HG03354 (cell line): ENCODE measurements around the gene HSPBP1.
"Not testable (repeated sequence)": the region's sequence is repeated elsewhere in the genome, so short reads cannot be mapped to it uniquely, and the experiment has no call there.

Experiments used
- ATAC-seq: cut with Tn5 transposase; IDR thresholded peaks from one replicate; pipeline ENCODE4 v1.9.1; 2021; ENCODE audit warnings: mild to moderate bottlenecking; ENCODE audit not compliant: unreplicated experiment, poor library complexity, severe bottlenecking

HSPBP1 gene, protein sequence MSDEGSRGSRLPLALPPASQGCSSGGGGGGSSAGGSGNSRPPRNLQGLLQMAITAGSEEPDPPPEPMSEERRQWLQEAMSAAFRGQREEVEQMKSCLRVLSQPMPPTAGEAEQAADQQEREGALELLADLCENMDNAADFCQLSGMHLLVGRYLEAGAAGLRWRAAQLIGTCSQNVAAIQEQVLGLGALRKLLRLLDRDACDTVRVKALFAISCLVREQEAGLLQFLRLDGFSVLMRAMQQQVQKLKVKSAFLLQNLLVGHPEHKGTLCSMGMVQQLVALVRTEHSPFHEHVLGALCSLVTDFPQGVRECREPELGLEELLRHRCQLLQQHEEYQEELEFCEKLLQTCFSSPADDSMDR

DNA sequence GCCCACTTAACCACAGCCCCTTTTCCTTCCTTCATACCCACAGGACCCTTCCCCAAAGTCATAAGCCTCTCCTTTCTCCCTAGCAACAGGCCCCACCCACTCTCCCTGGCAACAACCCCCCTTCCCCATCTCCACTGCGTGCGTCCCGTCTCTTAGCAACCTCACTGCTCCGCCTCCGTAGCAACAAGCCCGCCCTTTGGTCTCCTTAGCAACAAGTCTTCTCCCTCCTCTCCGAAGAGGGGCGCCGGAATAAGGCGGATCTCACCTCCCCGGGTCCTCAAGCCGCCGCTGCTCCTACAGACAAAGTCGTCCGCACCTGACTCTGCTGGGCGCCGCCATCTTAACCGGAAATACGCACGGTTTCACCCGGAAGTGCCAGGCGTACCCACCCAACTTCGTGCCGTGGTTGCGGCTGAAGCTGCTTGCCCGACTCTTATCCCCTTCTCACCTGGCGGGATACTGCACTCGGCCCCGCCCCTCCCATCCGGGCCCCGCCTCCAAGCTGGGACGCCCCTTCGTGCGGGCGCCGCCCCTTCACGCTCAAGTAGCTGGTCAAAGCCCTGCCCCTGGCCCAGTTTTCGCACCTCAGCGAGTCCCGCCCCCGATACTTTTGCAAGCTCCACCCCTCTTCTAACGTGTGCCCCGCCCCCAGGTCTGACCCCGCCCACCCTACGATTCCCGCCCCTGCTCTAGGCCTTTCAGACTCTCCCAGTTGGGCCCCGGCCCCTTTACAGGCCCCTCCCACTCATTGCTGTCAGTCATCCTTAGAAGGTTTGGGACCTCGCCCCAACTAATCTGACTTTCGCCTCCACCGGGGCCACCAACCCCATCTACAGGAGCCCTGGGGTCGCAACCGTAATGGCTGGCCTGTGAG, at the start of gene HSPBP1:
Gene HSPBP1, minus strand, starts transcription at position 341 of the 874 bp plus-strand sequence. CDS start 502 bp downstream, outside the sequence.
- ATAC-seq: peak; percentile 76

DNA sequence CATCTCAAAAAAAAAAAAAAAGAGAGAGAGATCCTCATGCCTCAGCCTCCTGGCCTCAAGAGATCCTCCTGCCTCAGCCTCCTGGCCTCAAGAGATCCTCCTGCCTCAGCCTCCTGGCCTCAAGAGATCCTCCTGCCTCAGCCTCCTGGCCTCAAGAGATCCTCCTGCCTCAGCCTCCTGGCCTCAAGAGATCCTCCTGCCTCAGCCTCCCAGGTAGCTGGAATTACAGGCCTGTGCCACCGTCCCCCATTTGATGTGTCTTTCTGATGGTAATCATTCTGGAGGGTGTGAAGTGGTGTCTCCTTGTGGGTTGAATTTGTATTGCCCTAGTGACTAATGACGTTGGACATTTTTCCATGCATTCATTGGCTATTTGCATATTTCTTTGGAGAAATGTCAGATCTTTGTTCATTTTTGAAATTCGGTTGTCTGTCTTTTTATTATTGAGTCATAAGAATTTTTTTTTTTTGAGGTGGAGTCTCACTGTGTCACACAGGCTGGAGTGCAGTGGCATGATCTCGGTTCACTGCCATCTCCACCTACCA, 48.9 kb upstream of the HSPBP1 start:
- not testable (repeated sequence) for ATAC-seq

DNA sequence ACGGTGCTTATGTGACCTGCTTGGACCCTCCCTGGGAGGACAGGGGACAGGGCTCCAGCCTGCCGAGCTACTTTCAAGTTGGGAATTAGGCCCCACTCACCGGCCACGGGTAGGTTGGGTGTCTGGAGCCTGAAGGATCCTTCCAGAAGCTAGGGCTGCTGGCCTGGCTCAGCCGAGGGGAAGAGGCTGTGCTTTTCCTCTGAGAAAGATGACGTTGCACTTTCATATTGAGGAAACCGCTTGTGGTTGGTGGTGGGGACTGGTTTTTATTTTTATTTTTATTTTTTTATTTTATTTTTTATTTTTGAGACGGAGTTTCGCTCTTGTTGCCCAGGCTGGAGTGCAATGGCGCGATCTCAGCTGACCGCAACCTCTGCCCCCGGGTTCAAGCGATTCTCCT, 45.3 kb upstream of the HSPBP1 start, which contains the start of gene TMEM150B:
Gene TMEM150B, minus strand, starts transcription at position 170 of the 400 bp plus-strand sequence. CDS start 4,305 bp downstream, outside the sequence.
- no peak for ATAC-seq

DNA sequence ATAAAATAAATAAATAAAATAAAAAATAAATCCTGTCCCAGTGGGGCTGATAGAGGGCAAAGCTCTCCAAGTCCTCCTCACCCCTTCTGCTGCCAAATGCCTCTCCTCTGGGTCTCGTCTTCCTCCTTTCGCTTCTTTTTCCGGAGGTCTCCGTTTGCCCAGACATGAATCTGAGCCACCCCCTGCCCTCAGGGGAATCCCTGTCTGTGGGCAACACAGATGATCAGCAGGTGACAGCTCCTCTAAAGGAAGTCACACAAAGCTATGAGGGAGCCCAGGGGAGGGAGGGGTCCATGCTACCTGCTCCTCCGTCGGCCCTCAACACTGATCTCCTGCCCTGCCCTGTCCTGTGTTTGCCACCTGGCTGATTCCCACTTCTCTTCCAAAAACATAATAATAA, 44.8 kb upstream of the HSPBP1 start:
- ATAC-seq: no peak

DNA sequence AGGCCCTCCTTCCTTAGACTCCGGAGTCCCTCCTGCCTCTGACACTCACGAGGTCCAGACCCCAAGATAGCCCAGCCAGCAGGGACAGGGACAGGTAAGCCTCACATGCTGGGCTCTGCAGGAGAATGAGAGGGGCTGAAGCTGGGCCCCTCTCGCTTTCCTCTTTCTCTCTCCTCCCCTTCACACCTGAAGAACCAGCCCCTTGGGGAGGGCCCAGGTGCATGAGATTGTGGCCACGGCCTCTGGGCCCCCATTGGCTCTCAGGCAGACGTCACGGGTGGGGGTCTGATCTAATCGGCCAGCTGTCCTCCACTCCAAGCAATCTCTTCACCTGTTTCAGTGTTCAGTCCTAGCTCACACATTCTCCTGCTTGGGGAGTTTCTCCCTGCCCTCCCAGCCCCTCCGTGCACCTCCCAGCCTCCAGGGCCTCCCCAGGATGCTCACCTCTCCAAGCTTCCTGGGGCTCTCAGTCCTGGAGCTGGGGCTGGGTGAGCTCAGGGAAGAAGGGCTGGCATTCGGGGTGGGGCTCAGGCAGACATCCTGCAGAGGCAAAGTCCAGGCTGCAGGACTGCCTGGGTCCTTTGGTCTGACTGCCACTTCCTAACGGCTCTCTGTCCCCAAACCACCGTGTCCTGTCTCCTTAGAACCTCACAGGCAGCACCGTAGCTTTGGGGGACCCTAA, 42.4 kb upstream of the HSPBP1 start:
- ATAC-seq: no peak

DNA sequence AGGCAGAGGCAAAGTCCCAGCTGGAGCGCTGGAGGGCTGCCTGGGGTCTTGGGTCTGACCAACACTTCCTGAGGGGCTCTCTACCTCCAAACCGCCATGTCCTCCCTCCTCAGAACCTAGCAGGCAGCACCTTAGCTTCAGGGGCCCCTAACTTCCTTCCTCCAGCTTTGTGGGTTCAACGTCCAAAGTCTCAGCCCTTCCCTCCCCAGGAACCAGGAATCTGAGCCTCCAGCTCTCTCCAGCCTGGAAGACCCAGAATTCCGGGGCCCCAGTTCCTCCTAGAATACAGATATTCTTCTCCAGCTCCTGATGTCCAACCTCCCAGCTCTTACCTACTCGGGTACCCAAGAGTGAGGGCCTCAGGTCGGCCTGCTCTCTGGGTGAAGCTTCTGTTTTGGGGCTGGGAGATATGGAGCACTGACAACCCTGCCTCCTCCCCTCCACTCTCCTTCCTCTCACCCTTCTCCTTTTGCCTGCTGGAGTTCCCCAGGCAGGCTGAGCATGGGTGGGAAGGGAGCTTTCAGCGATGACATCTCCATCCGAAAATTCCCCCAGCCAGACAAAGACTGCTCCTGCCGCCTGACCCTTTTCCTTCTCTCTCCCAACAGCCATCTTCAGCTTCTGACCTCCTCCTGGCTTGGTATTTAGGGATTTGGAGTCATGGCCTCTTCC, 41.7 kb upstream of the HSPBP1 start:
- ATAC-seq: no peak

DNA sequence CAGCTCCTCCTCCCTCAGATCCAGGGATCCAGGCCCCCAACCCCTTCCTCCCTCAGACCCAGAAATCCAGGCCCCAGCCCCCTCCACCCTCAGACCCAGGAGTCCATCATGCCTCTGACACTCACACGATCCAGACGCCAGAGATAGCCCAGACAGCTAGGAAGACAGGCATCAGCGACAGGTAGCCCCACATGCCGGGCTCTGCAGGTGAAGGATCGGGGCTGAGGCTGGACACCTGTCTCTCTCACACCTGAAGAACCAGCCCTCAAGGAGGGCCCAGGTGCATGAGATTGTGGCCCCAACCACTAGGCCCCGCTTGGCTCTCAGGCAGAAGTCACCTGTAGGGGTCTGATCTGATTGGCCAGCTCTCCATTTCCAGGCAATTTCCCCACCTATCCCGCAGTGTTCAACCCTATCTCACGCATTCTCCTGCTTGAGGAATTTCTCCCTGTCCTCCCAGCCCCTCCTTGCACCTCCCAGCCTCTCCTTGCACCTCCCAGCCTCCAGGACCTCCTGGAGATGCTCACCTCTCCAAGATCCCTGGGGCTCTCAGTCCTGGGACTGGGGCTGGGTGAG, 41.0 kb upstream of the HSPBP1 start:
- no peak for ATAC-seq

DNA sequence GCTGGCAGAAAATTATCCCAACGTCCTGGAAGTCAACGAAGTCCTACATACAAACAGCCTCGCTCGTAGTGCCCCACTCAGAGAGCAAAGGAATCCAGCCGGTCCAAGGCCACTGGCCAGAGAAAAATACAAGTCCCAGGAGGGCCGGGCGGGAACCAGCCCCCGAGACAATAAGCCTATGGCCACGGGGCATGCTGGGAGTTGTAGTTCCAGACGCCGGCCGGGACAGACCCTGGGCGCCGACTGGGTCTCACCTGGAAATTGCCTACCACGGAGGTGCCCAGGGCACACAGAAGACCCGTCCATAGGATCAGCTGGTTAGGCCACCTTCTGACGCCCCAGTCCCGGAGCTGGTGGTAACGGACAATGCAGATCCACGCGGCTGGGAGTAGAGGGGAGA, 39.9 kb upstream of the HSPBP1 start:
- no peak for ATAC-seq

DNA sequence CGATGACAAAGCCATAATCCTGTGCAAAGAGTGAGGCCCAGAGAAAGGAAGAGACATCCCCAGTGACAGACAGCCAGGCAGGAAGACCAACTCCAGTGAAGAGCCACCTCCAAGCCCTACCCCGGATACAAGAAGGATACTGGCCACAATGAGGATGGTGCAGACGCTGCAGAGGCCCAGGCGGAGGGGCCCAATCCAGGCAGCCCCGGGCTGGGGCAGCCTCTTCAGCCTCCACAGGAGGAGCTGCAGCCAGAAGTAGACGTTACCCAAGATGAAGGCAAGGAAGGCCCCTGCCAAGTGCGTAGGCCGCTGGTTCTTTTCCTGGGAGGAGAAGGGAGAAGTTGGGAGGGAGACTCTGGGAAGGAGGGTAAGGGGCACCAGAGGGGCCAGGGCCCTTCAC, 36.7 kb upstream of the HSPBP1 start:
- no peak for ATAC-seq

DNA sequence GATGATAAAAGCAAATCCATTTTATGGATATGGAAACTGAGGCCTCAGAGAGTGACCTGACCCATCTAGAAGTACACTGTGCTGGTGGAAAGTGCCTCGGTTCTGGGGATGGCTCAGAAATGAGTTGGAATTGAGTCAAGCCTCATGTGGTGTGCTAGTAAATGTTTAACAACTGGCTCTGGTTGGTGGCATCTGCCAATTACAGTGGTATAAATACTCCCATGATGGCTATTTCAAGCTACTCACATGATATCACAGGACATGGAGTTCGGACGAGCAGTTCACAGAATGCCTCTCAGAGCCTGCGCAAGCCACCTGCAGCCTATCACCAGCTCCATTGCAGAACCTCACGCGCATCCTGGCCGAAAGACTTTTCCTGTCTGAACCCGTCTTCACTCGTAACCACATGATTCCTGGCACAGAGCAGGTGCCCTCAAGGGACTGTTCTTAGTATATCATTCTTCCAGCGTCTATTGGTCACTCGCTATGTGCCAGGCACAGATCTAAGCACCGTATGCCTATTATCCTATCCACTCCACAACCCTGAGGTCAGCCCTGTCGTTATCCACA, 36.1 kb upstream of the HSPBP1 start:
- no peak for ATAC-seq

DNA sequence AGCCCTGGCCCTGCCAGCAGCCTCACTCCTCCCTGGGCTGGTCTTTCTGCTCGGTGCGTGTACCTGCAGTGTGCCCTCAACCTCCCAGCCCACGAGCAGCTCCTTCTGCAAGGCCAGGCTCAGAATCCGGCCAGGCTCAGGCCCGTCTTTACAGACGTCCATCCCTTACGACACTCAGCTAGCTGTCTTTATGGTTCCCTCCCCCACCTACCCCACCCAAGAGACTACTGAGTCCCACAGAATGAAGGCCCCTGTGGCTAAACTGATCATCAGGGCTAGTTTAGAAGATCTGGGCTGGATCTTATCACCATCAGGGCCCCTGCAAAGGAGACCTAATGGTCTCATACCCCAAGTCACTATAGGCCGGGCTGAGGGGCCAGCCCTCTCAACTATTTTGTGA, 34.5 kb upstream of the HSPBP1 start:
- no peak for ATAC-seq

DNA sequence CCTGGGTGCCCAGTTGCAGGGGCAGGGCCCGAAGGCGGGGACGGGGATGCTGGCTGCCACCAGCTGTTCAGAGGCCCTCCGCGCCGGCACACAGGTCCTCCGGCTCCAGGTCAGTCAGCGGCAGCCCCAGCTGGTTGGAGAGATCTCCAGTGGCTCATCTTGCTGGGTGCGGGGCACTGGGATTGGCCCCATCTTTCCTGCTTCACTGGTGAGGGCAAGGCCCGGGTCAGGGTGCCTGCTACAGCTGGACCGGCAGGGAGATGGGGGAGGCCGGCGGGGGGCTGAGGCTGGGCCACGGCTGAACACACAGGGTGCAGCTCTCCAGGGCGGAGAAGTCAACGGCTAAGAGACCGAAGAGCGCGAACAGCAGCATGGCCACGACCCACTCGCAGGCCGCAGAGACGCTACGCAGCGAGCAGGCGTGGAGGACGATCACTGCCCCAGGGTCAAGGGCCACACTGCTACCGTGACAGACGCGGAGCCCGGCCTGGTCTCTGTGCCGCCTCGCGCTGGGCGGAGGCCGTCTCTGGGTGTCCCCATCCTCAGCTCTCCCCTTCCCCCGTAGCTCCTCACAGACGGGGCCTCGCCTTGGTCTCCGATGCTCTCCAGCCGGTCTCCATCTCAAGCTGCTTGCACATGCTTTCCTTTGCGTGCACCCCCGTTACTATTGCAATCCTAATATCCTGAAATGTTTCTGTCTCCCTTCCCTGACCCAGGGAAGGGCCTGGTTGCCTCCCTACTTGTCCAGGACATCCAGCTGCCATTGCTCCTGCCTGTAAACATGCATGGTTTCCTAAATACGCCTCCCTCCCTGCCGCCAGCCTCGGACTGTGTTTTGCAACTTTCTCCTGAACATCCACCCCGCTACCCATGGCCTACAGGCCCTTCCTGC, 33.0 kb upstream of the HSPBP1 start:
- ATAC-seq: no peak

DNA sequence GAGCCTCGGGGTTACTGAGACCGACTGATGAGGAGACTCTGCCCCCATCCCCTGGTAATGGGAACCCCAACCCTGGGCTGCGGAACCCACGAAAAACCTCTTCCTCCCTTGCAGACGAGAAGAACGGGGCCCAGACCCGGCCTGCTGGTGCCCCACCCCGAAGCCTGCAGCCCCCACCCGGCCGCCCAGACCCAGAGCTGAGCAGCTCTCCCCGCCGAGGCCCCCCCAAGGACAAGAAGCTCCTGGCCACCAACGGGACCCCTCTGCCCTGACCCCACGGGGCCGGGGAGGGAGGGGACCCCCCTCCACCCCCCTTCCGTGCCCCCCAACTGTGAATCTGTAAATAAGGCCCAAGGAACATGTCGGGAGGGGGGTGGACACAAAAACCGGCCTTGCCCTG, 31.9 kb upstream of the HSPBP1 start:
- no peak for ATAC-seq

DNA sequence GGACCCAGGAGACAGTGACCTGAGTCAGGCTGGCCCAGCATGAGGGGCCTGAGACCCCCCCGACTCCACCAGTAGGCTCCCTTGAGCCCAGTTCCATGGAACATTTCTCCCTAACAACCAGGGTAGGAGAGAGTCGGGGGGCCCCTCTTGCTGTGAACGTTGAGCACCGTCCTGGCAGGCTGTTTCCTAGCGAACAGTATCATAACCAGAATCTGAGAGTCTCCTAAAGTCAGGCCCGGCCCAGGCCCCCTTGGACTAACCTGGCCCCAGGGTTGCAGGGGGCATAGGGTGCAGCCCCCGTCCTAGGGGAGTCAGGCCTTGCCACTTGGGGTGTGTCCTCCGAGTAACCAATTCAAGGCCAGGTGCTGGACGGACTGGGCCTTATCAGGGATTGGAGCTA, 31.5 kb upstream of the HSPBP1 start:
- no peak for ATAC-seq

DNA sequence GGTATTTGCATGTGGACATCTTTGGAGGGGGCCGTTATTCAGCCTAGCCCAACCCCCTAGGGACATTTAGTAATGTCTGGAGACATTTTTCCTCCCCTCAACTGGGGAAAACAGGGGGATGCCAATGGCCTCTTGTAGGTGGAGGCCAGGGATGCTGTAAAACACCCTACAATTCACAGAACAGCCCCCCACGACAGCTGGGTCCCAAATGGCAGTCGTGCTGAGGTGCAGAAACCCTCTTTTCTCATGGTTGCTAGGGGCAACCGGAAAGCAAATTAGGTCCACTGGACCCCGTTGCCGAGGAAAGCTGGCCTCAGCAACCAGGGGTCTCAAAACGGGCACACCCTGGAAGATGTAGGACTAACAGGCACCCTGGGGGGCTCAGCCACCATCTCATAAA, 30.6 kb upstream of the HSPBP1 start:
- ATAC-seq: no peak

DNA sequence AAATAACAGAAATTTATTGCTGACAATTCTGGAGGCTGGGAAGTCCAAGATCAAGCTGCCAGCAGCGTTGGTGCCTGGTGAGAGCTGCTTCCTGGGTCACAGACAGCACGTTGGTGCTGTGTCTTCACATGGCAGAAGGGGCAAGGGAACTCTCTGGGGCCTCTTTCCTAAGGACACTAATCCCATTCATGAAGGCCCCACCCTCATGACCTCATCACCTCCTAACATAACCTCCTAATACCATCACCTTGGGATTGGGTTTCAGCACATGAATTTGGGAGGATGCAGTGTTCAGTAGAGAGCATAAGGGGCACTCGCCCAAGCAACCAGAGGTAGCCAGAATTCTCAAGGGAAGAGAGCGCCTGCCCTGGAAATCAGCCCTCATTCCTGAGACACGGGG, 29.5 kb upstream of the HSPBP1 start:
- no peak for ATAC-seq

DNA sequence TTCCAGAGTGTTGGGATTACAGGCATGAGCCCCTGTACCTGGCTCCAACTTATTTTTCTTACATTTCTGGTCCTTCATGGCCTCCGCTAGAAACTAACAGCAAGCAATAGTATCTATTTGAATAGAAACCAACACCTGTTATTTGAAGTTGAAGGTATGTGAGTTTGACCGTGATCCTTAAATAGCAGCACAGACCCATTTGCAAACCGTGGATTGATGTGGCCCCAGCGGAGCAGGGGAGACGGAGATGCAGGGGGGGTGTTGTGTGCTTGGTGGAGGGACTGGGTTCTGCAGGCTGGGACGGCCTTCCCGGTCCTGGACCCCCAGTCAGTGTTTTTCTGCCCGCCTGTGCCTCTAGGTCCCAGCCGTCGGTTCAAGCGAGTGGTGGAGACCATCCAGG, 28.4 kb upstream of the HSPBP1 start:
- ATAC-seq: no peak

DNA sequence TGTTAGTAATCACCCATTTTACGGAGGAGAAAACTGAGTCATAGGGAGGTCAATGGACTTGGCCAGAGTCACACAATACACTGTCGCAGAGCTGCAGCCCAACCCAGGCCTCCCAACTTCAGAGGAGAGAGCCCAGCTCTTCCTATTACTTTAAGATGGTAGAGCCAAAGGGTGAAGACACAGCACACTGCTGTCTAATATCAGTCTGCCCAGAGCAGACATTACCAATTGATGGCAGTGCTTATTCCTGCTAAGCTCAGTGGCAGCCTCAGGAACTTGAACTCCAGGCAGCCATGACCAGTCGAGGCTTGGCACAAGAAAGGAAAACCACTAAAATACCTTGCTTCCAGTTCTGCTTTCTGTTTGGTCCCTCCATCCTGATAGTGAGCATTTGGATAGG, 26.8 kb upstream of the HSPBP1 start:
- ATAC-seq: no peak
